ENCODE results near the gene IL3. TPM values are rescaled to one million over a fixed set of nuclear protein-coding genes. Genes with fewer than 3 reads are reported as not detected.

Gene IL3
- total RNA-seq, 1 donor from 2014 or later: not detected

GRCh38 chr5:132026516-132027008 lies 33.9 kb upstream of the IL3 start:
- Histone ChIP-seq H3K27ac (no peak overlapping the region), H3K4me3 (no peak overlapping the region), H3K27me3 (no peaks in the 10 kb centered on the region), H3K4me1 (no peaks in the 10 kb centered on the region), H3K9me3 (no peaks in the 10 kb centered on the region), H3K36me3 (no peaks in the 10 kb centered on the region)
- TF ChIP-seq CTCF (IDR thresholded peaks at IDR 0.05) (no peak), POLR2A (IDR thresholded peaks at IDR 0.05) (no peak), POLR2AphosphoS5 (IDR thresholded peaks at IDR 0.05; ENCODE audit: insufficient read depth in 1 of 2, low read depth in 1 of 2) (no peak)
- intact Hi-C loops (cut with DNase I): no loop called here
- no peak for DNase-seq (ENCODE audit: extremely low spot score in 2 of 2)

GRCh38 chr5:132027027-132027426 lies 33.4 kb upstream of the IL3 start:
- H3K27me3 ChIP-seq: no peaks in the 10 kb centered on the region
- no peaks in the 10 kb centered on the region for H3K4me1 ChIP-seq
- no peaks in the 10 kb centered on the region for H3K9me3 ChIP-seq
- H3K27ac ChIP-seq: no peak overlapping the region
- intact Hi-C loops (cut with DNase I): no loop called here
- TF ChIP-seq CTCF (IDR thresholded peaks at IDR 0.05) (no peak), POLR2AphosphoS5 (IDR thresholded peaks at IDR 0.05; ENCODE audit: insufficient read depth in 1 of 2, low read depth in 1 of 2) (no peak), POLR2A (IDR thresholded peaks at IDR 0.05) (no peak)
- DNase-seq (ENCODE audit: extremely low spot score in 2 of 2): no peak
- H3K4me3 ChIP-seq: no peak overlapping the region
- H3K36me3 ChIP-seq: no peaks in the 10 kb centered on the region

- no peak for TF ChIP-seq POLR2A (IDR thresholded peaks at IDR 0.05)
- TF ChIP-seq CTCF (IDR thresholded peaks at IDR 0.05): no peak
- no peak for TF ChIP-seq POLR2AphosphoS5 (IDR thresholded peaks at IDR 0.05; ENCODE audit: insufficient read depth in 1 of 2, low read depth in 1 of 2)
- Histone ChIP-seq H3K27me3 (no peaks in the 10 kb centered on the region), H3K9me3 (no peaks in the 10 kb centered on the region), H3K27ac (no peak overlapping the region), H3K4me1 (no peaks in the 10 kb centered on the region), H3K36me3 (no peaks in the 10 kb centered on the region), H3K4me3 (no peak overlapping the region)
- intact Hi-C loops (cut with DNase I): no loop called here
- DNase-seq (ENCODE audit: extremely low spot score in 2 of 2): no peak
Observed at GRCh38 chr5:132029609-132030330, 30.7 kb upstream of the IL3 start.

GRCh38 chr5:132030610-132031009 lies 29.8 kb upstream of the IL3 start:
- TF ChIP-seq CTCF (IDR thresholded peaks at IDR 0.05) (no peak), POLR2A (IDR thresholded peaks at IDR 0.05) (no peak), POLR2AphosphoS5 (IDR thresholded peaks at IDR 0.05; ENCODE audit: insufficient read depth in 1 of 2, low read depth in 1 of 2) (no peak)
- Histone ChIP-seq H3K27ac (no peak overlapping the region), H3K4me3 (no peak overlapping the region), H3K4me1 (no peaks in the 10 kb centered on the region), H3K36me3 (no peaks in the 10 kb centered on the region), H3K9me3 (no peaks in the 10 kb centered on the region), H3K27me3 (no peaks in the 10 kb centered on the region)
- intact Hi-C loops (cut with DNase I): no loop called here
- DNase-seq (ENCODE audit: extremely low spot score in 2 of 2): no peak

GRCh38 chr5:132032196-132032595 lies 28.3 kb upstream of the IL3 start:
- no peaks in the 10 kb centered on the region for H3K27me3 ChIP-seq
- no peaks in the 10 kb centered on the region for H3K9me3 ChIP-seq
- intact Hi-C loops (cut with DNase I): no loop called here
- no peak for DNase-seq (ENCODE audit: extremely low spot score in 2 of 2)
- H3K4me3 ChIP-seq: no peak overlapping the region
- TF ChIP-seq CTCF (IDR thresholded peaks at IDR 0.05) (no peak), POLR2A (IDR thresholded peaks at IDR 0.05) (no peak), POLR2AphosphoS5 (IDR thresholded peaks at IDR 0.05; ENCODE audit: insufficient read depth in 1 of 2, low read depth in 1 of 2) (no peak)
- no peaks in the 10 kb centered on the region for H3K36me3 ChIP-seq
- H3K27ac ChIP-seq: no peak overlapping the region
- no peaks in the 10 kb centered on the region for H3K4me1 ChIP-seq

Data from vagina (tissue), 2 donors.